GM18502 (cell line): ENCODE data around the gene BTBD10.
"Not testable (repeated sequence)": the region's sequence is repeated elsewhere in the genome, so short reads cannot be mapped to it uniquely, and the experiment has no call there.

Experiments used
- ATAC-seq: cut with Tn5 transposase; IDR thresholded peaks from one replicate; pipeline ENCODE4 v1.9.1; 2021; ENCODE audit warnings: mild to moderate bottlenecking; ENCODE audit not compliant: unreplicated experiment, poor library complexity

The BTBD10 gene

GRCh38 chr11:13445588-13445987, 17.4 kb downstream of the BTBD10 start:
- no peak for ATAC-seq

DNA sequence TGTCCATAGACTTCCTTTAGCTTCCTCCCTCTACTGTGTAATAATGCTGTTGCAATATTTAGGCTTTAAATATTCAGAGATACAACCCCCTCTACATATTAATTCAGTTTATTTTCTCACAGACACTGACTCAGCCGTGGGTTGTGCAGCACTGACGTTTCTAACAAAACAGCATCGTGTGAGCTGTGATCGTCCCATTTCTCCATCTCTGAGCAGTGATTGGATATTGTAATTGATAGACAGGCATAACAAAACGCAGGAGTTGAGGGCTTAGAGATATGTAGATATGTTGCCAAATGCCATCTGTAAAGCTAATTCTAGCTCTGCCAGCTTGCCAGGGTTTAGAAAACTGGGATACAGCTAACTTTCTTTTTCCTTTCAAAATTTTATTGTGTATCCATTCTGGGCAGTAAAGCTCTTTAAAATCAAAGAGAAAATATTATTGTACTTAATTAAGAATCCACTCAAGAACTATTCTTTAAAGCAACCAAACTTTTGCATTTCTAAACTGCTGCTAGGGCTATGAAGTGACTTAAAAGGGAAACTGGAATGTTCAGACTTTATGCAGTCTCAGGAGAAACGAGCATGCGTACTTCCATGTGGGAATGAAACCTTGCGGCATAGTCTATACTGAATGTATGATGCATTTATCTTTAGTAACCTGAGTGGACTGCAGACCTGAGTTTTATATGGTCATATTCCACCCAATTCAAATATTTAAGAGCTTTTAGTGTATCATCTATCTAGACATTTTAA, 22.7 kb downstream of the BTBD10 start:
- no peak for ATAC-seq

- no peak for ATAC-seq
These were observed 24.7 kb downstream of the BTBD10 start for GRCh38 chr11:13438291-13438690.

DNA sequence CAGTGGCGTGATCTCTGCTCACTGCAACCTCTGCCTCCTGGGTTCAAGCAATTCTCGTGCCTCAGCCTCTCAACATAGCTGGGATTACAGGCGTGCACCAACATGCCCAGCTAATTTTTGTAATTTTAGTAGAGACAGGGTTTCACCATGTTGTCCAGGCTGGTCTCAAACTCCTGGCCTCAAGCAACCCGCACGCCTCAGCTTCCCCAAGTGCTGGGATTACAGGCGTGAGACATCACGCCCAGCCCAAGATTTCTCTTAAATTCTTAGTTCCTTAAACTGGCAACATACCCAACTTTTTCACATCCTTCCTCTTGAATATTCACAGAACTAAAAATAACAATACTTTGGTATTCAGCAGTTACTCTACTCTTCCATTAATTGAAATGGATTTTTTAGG, 26.2 kb downstream of the BTBD10 start:
- ATAC-seq: not testable (repeated sequence)

DNA sequence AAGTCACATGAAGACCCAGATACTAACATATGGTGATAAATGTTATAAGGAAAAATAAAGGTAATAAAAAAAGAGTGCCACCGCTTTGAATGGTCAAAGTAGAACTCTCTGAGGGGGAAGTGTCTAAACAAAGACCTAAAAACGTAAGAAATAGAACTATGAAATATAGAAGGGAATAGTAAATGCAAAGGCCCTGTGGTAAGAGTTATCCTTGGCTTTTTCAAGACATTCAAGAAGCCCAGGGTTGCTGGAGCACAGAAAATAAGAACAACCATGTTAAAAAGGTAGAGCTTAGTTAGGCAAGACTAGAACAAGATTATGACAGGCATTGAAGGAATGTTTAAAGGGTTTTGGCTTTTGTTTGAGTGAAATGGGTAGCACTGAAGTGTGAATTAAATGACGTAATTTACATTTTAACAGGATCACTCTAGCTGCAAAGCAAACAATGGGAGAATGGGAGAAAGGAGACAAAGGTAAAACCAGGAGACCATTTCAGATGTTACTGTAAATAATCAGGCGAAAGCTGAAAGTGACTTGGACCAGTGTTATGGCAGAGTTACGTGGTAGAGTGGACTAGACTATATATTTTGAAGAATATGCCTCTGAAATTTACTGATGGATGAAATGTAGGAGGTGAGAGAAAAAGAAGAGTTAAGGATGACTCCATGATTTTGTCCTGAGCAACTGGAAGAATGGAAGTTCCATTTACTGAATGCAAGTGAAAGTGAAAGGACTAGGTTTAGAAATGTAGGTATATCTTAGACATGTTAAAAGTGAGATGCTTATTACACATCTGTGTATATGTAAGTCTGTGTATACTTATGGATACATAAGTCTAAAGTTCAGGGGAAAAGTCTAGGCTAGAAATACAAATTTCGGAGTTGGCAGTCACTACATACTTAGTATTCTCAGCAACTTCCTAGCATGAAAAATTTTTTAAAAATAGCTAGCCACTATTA, 28.5 kb downstream of the BTBD10 start:
- ATAC-seq: no peak

GRCh38 chr11:13433437-13433836, 29.6 kb downstream of the BTBD10 start:
- no peak for ATAC-seq

GRCh38 chr11:13429836-13430235, 33.2 kb downstream of the BTBD10 start:
- ATAC-seq: no peak

- ATAC-seq: no peak
These were observed 33.7 kb downstream of the BTBD10 start for GRCh38 chr11:13429288-13429687.

DNA sequence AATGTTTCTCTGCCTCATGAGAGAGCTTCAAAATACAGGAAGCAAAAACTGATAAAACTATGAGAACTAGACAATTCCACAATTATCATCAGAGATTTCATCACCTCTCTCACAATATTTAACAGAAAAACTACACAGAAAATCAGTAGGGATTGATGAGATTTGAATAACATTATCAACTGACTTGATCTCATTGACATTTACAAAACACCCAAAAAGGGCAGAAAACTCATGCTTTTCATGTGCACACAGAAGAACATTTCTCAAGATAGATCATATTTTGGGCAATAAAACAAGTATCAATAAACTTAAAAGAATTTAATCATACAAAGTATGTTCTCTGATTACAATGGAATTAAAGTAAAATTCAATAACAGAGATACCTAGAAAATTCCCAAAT, 35.6 kb downstream of the BTBD10 start:
- no peak for ATAC-seq

- no peak for ATAC-seq
These were observed 39.6 kb downstream of the BTBD10 start for GRCh38 chr11:13423372-13423771.

GRCh38 chr11:13421561-13421960, 41.5 kb downstream of the BTBD10 start:
- no peak for ATAC-seq

DNA sequence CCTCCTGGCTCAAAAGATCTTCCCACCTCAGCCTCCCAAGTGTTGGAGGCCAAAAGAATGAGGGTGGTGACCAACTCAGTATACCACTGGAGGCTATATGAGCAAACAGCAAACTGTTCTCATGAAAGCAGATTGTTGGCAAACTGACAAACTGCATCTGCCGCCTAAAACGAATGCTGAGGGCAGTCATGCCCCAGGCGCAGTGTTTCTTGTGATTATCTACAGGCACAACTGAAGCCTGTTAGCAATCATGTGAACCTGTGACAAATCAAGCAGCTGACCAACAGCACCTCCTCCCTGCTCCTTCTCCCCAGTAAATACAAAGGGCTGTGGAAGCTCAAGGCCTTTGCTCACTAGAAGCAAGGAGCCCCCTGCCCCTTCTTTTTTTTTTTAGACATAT, 47.8 kb downstream of the BTBD10 start:
- ATAC-seq: no peak

GRCh38 chr11:13405220-13405619, 57.8 kb downstream of the BTBD10 start:
- ATAC-seq: no peak

- not testable (repeated sequence) for ATAC-seq
These were observed 64.7 kb downstream of the BTBD10 start for GRCh38 chr11:13398335-13398734.

- ATAC-seq: no peak
These were observed 71.8 kb downstream of the BTBD10 start for GRCh38 chr11:13391217-13391616.

DNA sequence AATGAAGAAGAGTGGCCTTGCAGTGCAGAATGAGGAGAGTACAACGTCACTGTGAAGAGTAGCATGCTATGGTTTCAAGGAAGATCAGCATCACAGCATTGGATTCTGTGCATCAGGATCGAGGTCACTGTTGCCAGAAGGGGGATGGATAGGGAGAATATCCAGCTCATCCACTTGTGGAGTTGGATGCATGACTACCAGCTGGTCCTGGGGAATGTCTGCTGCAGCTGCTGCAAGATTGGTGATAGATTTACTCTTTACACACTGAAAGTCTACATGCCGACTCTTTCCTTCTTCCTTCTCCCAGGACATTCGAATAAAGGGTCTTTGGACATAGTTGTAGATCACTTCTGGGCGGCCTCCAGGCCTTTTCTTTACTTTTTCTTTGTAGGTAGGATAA, 74.3 kb downstream of the BTBD10 start:
- ATAC-seq: no peak

DNA sequence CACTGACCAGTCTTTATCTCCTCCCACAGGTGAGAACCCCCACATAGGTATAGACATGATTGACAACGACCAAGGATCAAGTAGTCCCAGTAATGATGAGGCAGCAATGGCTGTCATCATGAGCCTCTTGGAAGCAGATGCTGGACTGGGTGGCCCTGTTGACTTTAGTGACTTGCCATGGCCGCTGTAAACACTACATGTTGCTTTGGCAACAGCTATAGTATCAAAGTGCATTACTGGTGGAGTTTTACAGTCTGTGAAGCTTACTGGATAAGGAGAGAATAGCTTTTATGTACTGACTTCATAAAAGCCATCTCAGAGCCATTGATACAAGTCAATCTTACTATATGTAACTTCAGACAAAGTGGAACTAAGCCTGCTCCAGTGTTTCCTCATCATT, 76.5 kb downstream of the BTBD10 start:
- ATAC-seq: no peak

- ATAC-seq: no peak
These were observed 77.9 kb downstream of the BTBD10 start for GRCh38 chr11:13384908-13385640.

GRCh38 chr11:13382751-13383150, 80.3 kb downstream of the BTBD10 start:
- no peak for ATAC-seq

DNA sequence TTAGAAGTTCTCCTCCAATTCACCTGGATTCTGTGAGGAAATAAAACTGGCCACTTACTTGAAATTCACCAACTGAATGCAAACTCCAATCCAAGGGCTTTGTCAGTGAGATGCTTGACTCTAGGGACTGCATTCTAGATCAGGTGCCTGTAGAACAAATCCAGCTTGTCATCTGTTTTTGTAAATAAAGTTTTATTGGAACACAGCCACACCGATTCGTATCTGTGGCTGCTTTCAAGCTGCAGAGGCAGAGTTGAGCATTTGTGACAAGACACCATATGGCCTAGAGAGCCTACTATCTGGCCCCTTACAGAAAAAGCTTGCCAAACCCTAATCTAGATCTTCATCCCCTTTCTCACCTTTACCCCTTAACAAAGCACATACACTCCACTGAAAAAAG, 82.3 kb downstream of the BTBD10 start:
- no peak for ATAC-seq

DNA sequence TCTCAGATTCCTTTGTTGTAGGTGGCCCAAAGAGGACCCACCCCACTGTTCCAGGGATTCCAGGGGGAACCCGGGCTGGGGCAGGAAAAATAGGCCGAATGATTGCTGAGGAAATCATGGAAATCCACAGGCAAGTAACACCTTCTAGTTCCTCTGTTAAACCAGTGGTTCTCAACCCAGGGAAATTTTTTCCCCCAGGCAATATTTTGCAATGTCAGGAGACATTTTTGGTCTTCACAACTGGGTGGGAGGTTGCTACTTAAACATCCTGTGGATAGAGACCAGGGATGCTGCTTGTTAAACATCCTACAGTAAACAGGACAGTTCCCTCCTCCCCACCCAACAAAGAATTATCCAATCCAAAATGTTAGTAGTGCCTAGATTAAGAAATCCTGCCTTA, 84.7 kb downstream of the BTBD10 start:
- no peak for ATAC-seq
